ENCODE results near the gene RPL29. TPM values are rescaled to one million over a fixed set of nuclear protein-coding genes. Genes with fewer than 3 reads are reported as not detected.

The RPL29 gene
- total RNA-seq, 1 donor from 2014 or later = 1,884 TPM

DNA sequence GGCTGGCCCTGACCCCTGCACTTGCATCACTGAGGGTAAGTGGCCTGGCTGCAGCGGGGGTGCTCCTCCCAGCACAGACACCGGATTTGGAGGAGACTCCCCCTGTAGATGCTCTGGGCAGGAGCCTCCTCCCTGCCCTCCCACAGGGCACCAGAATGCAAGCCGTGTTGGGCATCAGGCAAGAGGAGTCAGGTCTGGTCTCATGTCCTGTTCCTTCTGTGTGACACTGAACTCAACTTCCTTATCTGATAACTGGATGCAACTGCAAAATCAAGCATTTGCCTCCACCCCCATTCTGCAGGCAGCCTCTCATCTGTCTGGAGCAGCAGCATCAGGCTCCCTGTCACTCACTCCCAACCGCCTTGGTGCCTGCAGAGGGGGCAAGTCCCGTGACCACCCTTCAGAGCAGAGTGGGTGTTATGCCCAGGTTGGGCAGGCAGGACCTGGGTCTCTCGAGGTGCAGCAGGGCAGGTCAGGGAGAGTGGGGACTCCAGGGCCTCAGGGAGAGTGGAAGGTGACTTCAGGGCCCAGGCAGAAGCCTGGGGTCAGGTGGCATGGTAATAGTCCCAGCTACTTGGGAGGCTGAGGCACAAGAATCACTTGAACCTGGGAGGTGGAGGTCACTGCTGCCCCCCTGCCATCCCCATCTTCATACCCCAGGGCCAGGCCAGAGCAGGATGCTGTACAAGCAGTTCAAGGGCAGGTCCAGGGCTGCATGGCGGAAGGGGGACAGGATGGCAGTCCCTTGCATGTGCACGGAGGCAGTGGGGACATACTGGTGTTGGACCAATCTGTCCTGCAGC lies 10.5 kb upstream of the RPL29 start:
- ATAC-seq (ENCODE audit: low read depth) (no peak), DNase-seq (no peak)
- intact Hi-C loops (cut with micrococcal nuclease) = no loop called here
- Mint-ChIP-seq H3K27me3 (peaks cover 2% of the 10 kb centered on the region), H3K27ac (no peak overlapping the region), H3K36me3 (ENCODE audit: low read depth) (no peaks in the 10 kb centered on the region), H3K9me3 (no peaks in the 10 kb centered on the region), H3K4me1 (peaks cover 5% of the 10 kb centered on the region), H3K4me3 (no peak overlapping the region)
- TF ChIP-seq, protein P1, sequence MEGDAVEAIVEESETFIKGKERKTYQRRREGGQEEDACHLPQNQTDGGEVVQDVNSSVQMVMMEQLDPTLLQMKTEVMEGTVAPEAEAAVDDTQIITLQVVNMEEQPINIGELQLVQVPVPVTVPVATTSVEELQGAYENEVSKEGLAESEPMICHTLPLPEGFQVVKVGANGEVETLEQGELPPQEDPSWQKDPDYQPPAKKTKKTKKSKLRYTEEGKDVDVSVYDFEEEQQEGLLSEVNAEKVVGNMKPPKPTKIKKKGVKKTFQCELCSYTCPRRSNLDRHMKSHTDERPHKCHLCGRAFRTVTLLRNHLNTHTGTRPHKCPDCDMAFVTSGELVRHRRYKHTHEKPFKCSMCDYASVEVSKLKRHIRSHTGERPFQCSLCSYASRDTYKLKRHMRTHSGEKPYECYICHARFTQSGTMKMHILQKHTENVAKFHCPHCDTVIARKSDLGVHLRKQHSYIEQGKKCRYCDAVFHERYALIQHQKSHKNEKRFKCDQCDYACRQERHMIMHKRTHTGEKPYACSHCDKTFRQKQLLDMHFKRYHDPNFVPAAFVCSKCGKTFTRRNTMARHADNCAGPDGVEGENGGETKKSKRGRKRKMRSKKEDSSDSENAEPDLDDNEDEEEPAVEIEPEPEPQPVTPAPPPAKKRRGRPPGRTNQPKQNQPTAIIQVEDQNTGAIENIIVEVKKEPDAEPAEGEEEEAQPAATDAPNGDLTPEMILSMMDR (IDR thresholded peaks at IDR 0.05) = no peak
- CTCF ChIA-PET = interaction anchor here (5.5 kb wide), 1 partner anchor 50 kb away, joined by 24 read pairs; the partner anchor contains the start of gene DUSP7
- POLR2A ChIA-PET = no interaction called here

DNA sequence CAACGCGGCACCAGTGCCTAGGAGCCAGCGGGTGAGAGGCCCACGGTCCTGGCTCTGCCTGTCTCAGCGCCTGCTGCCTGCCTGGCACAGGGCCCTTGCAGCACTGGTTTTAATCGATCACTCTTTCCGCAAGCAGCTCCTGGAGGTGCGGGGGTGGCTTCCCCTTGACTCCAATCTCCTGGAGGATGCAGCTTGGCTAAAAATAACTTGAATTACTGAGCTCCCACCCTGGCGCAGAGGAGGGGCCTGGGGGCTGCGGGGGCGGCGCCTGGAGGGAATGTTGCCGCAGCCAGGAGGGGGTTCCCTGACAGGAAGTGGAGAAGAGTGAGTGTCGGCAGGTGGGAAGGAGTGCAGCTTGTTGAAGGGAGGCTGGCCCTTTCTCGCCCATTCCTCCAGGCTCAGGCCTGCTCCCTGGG lies 9.9 kb upstream of the RPL29 start:
- ChIA-PET POLR2A (no interaction called here), CTCF (interaction anchor here (5.5 to 6.1 kb wide), 2 partner anchors 51 to 138 kb away, joined by 24 to 78 read pairs; partner anchors contain the start of gene DUSP7)
- peaks cover 5% of the 10 kb centered on the region for H3K4me1 Mint-ChIP-seq
- H3K9me3 Mint-ChIP-seq = no peaks in the 10 kb centered on the region
- intact Hi-C loops (cut with micrococcal nuclease) = no loop called here
- H3K4me3 Mint-ChIP-seq = no peak overlapping the region
- no peak overlapping the region for H3K27ac Mint-ChIP-seq
- no peak for ATAC-seq (ENCODE audit: low read depth)
- no peaks in the 10 kb centered on the region for H3K36me3 Mint-ChIP-seq (ENCODE audit: low read depth)
- TF ChIP-seq, protein P1 (IDR thresholded peaks at IDR 0.05) = no peak
- DNase-seq = no peak
- H3K27me3 Mint-ChIP-seq = peaks cover 2% of the 10 kb centered on the region

DNA sequence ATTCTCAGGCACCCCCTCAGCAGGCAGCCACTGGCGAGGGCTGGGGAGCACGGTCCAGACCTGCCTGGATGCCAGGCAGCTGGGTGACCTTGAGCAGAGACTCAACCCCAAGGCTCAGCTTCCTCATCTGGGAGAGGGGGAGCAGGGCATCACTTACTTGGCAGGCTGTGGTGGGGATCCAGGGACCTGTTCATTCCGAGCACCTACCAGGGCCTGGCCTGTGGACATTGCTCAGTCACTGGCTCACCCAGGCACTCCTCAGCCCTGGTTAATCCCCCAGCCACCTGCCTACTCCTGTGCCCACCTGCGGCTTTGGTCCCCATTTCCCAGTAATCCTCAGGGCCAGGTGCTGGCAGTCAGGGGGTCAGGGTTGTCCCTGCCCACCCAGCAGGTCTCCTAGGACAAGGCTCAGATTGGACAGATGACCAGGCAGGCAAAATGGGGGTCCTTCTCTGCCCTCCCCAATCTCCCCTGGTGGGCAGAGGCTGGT lies 9.3 kb upstream of the RPL29 start:
- DNase-seq = no peak
- ATAC-seq (ENCODE audit: low read depth) = no peak
- ChIA-PET CTCF (interaction anchor here (4.5 to 6.1 kb wide), 3 partner anchors 52 to 138 kb away, joined by 24 to 78 read pairs (median 38); partner anchors contain the start of gene DUSP7), POLR2A (interaction anchor here (0.6 kb wide), 1 partner anchor 333 kb away, joined by 3 read pairs; no protein-coding TSS in a partner anchor)
- no peak overlapping the region for H3K4me3 Mint-ChIP-seq
- peaks cover 5% of the 10 kb centered on the region for H3K4me1 Mint-ChIP-seq
- no peaks in the 10 kb centered on the region for H3K9me3 Mint-ChIP-seq
- peaks cover 2% of the 10 kb centered on the region for H3K27me3 Mint-ChIP-seq
- H3K27ac Mint-ChIP-seq = no peak overlapping the region
- no peaks in the 10 kb centered on the region for H3K36me3 Mint-ChIP-seq (ENCODE audit: low read depth)
- intact Hi-C loops (cut with micrococcal nuclease) = loop anchor here (5.0 kb wide), 2 partner anchors 217 to 272 kb away; partner anchors contain the start of gene WDR82
- TF ChIP-seq, protein P1 (IDR thresholded peaks at IDR 0.05) = no peak

DNA sequence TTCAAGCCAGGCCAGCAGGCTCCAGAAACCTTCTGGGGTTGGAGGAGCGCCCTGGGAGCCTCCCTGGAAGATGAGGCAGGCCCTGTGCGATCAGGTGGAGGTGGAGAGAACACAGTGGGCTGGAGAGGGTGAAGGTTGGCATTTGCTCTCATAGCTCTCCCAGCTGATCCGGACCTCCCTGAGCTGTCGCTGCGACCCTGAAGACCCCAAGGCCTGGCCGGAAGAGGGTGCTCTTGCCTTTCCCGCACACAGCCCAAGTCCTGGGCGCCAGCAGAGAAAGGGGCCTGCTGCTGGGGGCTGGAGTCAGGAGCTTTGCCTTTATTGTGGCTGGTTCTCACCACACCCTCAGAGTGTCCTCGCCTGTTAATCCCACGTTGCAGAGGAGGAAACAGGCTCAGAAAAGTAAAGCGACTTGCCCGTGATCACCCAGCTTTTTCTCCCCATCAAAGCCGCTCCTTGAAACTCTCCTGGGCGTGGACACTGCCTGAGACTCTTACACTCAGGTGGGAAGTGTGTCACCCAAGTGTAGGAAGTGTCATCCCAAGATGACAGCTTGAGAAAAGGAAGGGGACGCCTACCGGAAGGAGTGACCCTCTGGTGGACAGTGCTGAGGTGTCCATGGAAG lies 8.6 kb upstream of the RPL29 start:
- H3K9me3 Mint-ChIP-seq = no peaks in the 10 kb centered on the region
- POLR2A ChIA-PET = interaction anchor here (0.6 kb wide), 1 partner anchor 333 kb away, joined by 3 read pairs; no protein-coding TSS in a partner anchor
- ATAC-seq (ENCODE audit: low read depth) (no peak), DNase-seq (no peak)
- CTCF ChIA-PET = interaction anchor here (4.5 to 6.1 kb wide), 3 partner anchors 52 to 139 kb away, joined by 24 to 78 read pairs (median 38); partner anchors contain the start of gene DUSP7
- peaks cover 2% of the 10 kb centered on the region for H3K27me3 Mint-ChIP-seq
- H3K36me3 Mint-ChIP-seq (ENCODE audit: low read depth) = no peaks in the 10 kb centered on the region
- intact Hi-C loops (cut with micrococcal nuclease) = loop anchor here (5.0 kb wide), 2 partner anchors 218 to 273 kb away; partner anchors contain the start of gene WDR82
- H3K4me1 Mint-ChIP-seq = peaks cover 5% of the 10 kb centered on the region
- H3K4me3 Mint-ChIP-seq = no peak overlapping the region
- TF ChIP-seq, protein P1 (IDR thresholded peaks at IDR 0.05) = no peak
- H3K27ac Mint-ChIP-seq = no peak overlapping the region

All from activated B cell treated with CpG ODN at 0.5 μM for 24 hours (primary cell).